Activated naive CD8-positive, alpha-beta T cell treated with anti-CD3 and anti-CD28 coated beads, Interleukin-2, amount 10 ng/mL, durations not matched to agents 7 days and 5 days (primary cell): ENCODE measurements around the gene AK8. TPM values are rescaled to one million over a fixed set of nuclear protein-coding genes. Genes with fewer than 3 reads are reported as not detected.

ENCODE experiments used
- ATAC-seq: fragments of 150-1000 bp; cut with Tn5 transposase; one replicate; pipeline ENCODE4 v1.10.0; 2021; ENCODE audit warnings: low read depth, moderate library complexity
- POLR2A ChIA-PET: fragments of 350-600 bp; sonication (Branson Sonifier 250); formaldehyde crosslinking; loops from one replicate; lab custom pipeline; 2021; ENCODE audit warnings: antibody characterized with exemption; lab: Charles Lee
- DNase-seq: peaks from one replicate; pipeline ENCODE4 v3.0.0; 2021
- H3K27ac Mint-ChIP-seq: one replicate; pipeline ENCODE4 v1.8.0; 2022; ENCODE audit warnings: mild to moderate bottlenecking, mixed read lengths
- H3K27me3 Mint-ChIP-seq: one replicate; pipeline ENCODE4 v1.8.0; 2022; ENCODE audit warnings: mild to moderate bottlenecking, moderate library complexity, mixed read lengths
- H3K36me3 Mint-ChIP-seq: one replicate; pipeline ENCODE4 v1.8.0; 2021; ENCODE audit warnings: mild to moderate bottlenecking, mixed read lengths
- H3K4me1 Mint-ChIP-seq: one replicate; pipeline ENCODE4 v1.8.0; 2021; ENCODE audit warnings: mixed read lengths
- H3K4me3 Mint-ChIP-seq: one replicate; pipeline ENCODE4 v1.8.0; 2022; ENCODE audit warnings: mild to moderate bottlenecking, moderate library complexity, mixed read lengths
- H3K9me3 Mint-ChIP-seq: one replicate; pipeline ENCODE4 v1.8.0; 2021; ENCODE audit warnings: mixed read lengths
- total RNA-seq, 2 experiments: library from RNA; stranded (reverse); gene quantifications; one replicate each; pipeline ENCODE4 v1.2.3, GENCODE V29; 2021

Gene AK8
- total RNA-seq, 2 experiments from 2014 or later: 0.30 TPM; not detected in 1

DNA sequence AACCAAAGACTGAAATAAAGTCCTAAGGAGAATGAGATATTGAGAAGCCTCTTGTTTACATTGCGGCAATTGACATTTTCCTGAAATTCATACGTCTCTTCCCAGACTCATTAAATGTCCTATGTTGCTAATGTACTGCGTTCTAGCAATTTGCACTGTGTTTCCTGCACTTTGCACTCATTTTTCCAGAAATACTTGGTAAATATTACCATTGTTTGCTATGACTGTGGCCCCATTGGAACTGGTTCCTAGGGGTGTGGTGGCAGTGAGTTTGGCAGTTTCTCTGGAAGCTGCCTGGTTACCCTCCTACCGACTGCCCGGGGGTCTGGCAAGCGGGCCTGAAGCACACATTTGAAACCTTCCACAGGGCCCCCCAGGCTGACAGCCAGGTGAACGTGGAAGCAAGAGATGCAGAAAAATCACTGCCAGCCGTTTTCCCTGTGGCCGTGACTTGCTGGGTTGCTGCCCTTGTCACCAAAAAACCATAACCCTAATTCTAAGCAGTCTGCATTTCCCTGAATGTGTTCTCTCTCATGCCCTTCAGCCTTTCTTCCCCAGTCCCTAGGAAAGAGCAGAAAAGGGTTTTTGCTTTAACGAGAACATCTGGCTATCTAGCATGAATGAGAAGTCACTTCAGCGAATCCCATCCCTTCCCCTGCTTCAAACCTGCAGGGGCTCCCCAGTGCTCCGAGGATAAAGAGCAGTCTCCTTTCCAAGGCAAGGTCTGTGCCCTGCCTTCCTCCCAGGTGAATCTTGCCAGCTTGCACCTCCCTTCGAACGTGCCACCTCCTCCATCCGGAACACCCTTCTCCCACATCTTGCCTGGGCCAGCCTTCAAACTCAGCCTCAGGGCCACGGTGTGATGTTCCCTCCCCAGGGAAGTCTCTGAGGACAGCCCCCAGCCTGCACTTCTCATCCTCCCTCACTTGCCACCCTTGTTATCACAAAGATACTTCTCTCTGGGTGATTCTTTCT, 84.2 kb downstream of the AK8 start:
- Mint-ChIP-seq H3K36me3 (no peaks in the 10 kb centered on the region), H3K4me1 (no peaks in the 10 kb centered on the region), H3K27me3 (peaks cover 41% of the 10 kb centered on the region), H3K4me3 (no peak overlapping the region), H3K9me3 (no peaks in the 10 kb centered on the region), H3K27ac (no peak overlapping the region)
- DNase-seq (no peak), ATAC-seq (no peak)
- POLR2A ChIA-PET: no interaction called here

DNA sequence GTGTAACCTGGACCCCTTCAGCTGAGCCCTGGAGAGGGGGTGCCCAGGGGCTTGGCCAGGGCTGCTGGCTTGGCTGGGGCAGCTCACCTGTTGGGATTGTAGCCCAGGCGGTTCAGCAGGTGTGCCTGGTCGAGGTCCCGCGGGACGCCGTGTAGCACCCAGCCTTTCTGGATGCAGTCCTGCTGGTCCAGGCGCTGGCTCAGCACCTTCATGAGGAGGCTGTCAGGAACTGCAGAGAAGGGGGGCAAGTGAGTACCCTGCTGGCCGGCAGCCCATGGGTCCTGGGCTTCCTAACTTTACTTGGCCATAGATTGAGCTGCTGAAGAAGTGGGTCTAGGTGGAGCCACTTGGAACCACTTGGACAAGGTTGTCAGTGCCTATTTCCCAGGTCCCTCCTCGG, 85.5 kb downstream of the AK8 start:
- ATAC-seq (no peak), DNase-seq (no peak)
- Mint-ChIP-seq H3K9me3 (peaks cover 3% of the 10 kb centered on the region), H3K36me3 (peaks cover 2% of the 10 kb centered on the region), H3K4me1 (peaks cover 4% of the 10 kb centered on the region), H3K4me3 (no peak overlapping the region), H3K27me3 (peaks cover 40% of the 10 kb centered on the region), H3K27ac (no peak overlapping the region)
- POLR2A ChIA-PET: no interaction called here

DNA sequence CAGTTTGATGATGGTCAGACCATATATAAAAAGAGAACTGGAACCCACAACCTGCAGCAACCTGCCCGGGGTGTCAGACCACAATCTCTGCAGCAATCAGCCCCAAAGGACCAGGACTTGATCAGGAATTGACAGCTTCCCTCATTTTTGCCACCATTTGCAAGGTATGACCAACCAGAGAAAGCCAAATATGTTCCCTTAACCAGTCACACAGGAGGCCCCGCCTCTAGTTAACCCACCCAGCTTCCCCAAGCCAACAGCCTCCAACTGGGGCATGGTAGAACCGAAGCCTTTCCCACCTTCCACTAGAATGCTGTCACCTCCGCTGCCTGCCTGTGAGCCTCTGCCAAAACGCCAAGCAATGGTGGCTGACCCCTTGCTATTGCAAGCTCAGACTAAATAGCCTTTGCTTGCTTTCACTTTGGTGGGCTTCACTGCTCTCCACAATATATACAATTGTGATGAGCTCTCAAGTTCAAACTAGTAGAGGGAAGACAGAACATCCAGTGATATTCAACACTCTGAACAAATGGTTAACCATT, 86.3 kb downstream of the AK8 start:
- POLR2A ChIA-PET: no interaction called here
- ATAC-seq (no peak), DNase-seq (no peak)
- H3K36me3 Mint-ChIP-seq: peaks cover 2% of the 10 kb centered on the region
- H3K4me1 Mint-ChIP-seq: peaks cover 6% of the 10 kb centered on the region
- H3K9me3 Mint-ChIP-seq: peaks cover 3% of the 10 kb centered on the region
- H3K4me3 Mint-ChIP-seq: no peak overlapping the region
- no peak overlapping the region for H3K27ac Mint-ChIP-seq
- H3K27me3 Mint-ChIP-seq: peaks cover 42% of the 10 kb centered on the region

DNA sequence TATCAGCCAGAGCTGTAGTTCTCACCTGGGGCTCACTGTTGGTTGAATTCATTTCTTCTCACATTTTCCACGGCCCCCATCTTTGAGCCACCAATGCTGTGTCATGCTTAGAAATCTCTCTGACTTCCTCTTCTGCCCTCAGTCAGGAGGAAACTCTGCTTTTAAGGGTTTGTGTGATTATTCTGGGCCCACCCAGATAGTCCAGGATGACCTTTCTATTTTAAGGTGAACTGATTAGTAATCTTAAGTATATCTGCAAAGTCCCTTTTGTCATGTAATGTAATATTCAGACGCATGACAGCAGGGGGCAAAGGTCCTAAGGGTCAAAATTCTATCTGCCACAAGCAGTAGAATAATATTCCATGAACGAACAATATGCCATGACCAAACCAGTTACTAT, 88.4 kb downstream of the AK8 start:
- Mint-ChIP-seq H3K27me3 (peaks cover 40% of the 10 kb centered on the region), H3K4me1 (peaks cover 6% of the 10 kb centered on the region), H3K27ac (no peak overlapping the region), H3K9me3 (peaks cover 3% of the 10 kb centered on the region), H3K36me3 (peaks cover 2% of the 10 kb centered on the region), H3K4me3 (no peak overlapping the region)
- ATAC-seq (no peak), DNase-seq (no peak)
- POLR2A ChIA-PET: no interaction called here

DNA sequence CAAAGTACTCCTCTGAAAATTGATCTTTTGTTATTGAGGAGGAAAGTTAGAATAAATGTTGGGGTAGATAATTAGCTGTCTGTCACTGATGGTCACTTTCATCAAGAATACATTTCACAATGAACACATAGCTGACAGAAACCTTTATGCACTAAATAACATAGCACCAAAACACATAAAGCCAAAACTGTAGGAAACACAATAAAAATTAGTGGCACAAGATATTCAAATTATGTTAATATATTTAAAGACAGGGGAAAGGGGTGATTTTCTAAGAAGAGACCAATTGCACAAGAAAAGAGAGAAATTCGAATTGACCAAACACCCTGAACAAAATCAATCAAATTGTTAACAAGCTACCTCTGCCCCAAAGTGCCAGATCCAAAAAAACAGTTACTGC, 89.7 kb downstream of the AK8 start:
- ATAC-seq: no peak
- POLR2A ChIA-PET: no interaction called here
- H3K27me3 Mint-ChIP-seq: peaks cover 36% of the 10 kb centered on the region

DNA sequence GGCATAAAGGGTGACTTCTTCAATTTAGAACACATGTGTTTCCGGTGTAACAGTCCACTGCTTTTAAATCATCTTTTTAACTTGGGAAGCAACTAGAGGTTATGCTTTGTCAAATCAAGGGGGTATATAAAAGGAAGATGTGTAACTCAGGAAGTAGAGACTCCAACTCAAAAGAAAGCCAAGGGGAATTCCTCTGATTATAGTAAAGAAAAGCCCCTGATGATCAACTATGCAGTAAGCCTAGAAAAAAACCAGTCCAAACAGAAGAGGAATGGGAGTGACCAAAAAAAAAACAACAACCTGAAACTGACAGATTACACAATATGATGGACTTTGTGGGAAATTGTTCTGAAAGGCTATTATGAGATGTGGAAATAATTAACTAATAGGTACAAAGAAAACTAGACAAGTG, 90.3 kb downstream of the AK8 start:
- peaks cover 2% of the 10 kb centered on the region for H3K36me3 Mint-ChIP-seq
- H3K4me1 Mint-ChIP-seq: peaks cover 6% of the 10 kb centered on the region
- ATAC-seq: no peak
- DNase-seq: no peak
- no peak overlapping the region for H3K27ac Mint-ChIP-seq
- H3K9me3 Mint-ChIP-seq: peaks cover 3% of the 10 kb centered on the region
- no peak overlapping the region for H3K4me3 Mint-ChIP-seq
- peaks cover 33% of the 10 kb centered on the region for H3K27me3 Mint-ChIP-seq
- POLR2A ChIA-PET: no interaction called here

More for the DNA sequence above, 89.7 kb downstream of the AK8 start:
- Mint-ChIP-seq H3K36me3 (peaks cover 2% of the 10 kb centered on the region), H3K4me3 (no peak overlapping the region), H3K27ac (no peak overlapping the region), H3K9me3 (peaks cover 3% of the 10 kb centered on the region), H3K4me1 (peaks cover 6% of the 10 kb centered on the region)
- no peak for DNase-seq

DNA sequence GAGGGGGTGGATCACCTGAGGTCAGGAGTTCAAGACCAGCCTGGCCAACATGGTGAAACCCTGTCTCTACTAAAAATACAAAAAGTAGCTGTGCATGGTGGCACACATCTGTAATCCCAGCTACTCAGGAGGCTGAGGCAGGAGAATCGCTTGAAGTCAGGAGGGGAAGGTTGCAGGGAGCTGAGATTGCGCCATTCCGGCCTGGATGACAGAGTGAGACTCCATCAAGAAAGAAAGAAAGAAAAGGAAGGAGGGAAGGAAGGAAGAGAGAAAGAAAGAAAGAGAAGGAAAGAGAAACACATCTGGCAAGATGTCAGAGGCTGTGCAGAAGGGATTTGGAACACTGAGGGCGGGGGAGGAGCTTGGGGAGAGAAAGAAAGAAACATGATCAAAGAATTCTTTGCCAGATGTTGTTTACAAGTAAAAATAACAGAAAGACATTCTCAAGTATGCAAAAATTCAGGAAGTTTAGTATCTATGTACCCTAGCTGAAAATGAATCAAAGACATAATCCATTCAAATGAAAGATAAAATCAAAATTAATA, 93.7 kb downstream of the AK8 start:
- no peak for DNase-seq
- no peak overlapping the region for H3K27ac Mint-ChIP-seq
- H3K36me3 Mint-ChIP-seq: peaks cover 2% of the 10 kb centered on the region
- H3K4me1 Mint-ChIP-seq: peaks cover 18% of the 10 kb centered on the region
- H3K27me3 Mint-ChIP-seq: peaks cover 39% of the 10 kb centered on the region
- ATAC-seq: no peak
- no peak overlapping the region for H3K4me3 Mint-ChIP-seq
- H3K9me3 Mint-ChIP-seq: peaks cover 3% of the 10 kb centered on the region
- POLR2A ChIA-PET: interaction anchor here (0.7 kb wide), 1 partner anchor 14 kb away, joined by 3 read pairs; no protein-coding TSS in a partner anchor

DNA sequence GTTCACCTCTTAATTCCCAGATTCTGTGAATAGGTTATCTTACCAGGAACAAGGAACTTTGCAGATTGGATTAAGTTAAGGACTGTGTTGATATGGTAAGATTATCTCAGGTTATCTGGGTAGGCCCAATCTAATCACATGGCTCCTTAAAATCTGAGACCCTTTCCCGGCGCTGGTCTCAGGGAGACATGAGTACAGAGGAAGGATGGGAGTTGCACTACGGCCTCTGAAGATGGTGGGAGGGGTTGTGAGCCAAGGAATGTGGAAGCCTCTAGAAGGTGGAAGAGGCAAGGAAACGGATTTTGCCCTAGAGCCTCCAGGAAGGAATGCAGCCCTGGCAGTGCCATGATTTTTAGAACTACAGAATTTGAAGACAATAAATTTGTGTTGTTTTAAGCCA, 95.1 kb downstream of the AK8 start:
- Mint-ChIP-seq H3K27me3 (peaks cover 36% of the 10 kb centered on the region), H3K36me3 (no peaks in the 10 kb centered on the region), H3K9me3 (no peaks in the 10 kb centered on the region), H3K4me3 (no peak overlapping the region), H3K27ac (no peak overlapping the region), H3K4me1 (peaks cover 18% of the 10 kb centered on the region)
- no peak for DNase-seq
- no peak for ATAC-seq
- POLR2A ChIA-PET: no interaction called here

DNA sequence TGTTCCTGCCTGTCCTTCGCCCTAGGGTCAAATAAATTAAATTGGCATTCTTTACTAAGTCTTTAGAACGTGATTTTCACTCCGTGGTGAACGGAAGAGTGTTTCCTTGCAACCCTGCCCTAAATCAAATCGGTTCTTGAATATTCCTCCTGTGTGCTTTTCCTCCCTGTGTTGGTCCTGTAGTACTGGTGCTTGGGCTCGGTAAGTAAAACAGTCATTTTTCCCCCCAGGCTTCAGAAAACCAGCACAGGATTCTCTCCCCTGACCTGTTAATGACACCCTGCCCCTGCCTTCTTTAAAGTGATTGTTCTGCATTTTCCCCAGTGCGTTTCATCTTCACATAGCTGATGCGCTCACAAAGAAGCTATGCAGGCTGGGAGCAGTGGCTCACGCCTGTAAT, 96.0 kb downstream of the AK8 start:
- ATAC-seq (no peak), DNase-seq (no peak)
- Mint-ChIP-seq H3K27me3 (peaks cover 32% of the 10 kb centered on the region), H3K27ac (no peak overlapping the region), H3K4me1 (peaks cover 12% of the 10 kb centered on the region), H3K36me3 (no peaks in the 10 kb centered on the region), H3K4me3 (no peak overlapping the region), H3K9me3 (no peaks in the 10 kb centered on the region)
- POLR2A ChIA-PET: no interaction called here

DNA sequence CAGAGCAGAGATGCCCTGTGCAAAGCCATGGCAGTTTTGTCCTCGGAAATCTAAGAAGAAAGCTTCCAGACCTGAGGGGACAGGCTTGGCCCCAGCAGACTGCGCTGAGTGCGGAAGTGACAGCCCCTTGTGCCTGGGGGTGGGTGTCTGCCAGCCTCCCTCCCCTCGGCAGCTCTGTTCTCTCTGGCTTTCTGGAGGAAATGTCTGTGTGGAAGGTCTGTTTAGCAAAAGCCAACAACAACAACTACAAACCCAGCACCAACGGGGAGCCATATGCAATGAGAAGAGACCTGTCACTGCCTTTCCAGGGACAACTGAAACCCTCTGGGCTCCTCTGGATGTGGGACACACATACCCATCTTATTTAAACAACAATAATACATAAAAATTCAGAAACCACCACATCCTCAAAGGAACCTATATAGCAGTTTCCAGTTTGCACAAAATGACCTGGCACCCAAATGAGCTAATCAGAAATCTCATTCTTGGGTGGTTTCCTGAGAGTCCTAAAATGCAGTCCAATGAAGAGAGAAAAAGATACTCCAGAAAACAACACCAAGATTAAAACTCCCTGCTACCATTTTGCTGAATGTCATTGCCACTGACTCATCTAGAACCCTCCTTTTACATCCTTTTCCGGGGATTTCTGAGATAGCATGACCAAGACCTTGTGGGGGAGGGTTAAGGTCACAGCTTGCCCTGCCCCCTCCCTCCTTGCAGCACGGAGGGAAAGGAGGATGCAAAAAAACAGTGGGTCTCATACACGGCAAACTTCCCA, 97.7 kb downstream of the AK8 start:
- POLR2A ChIA-PET: interaction anchor here (0.8 to 1.0 kb wide), 2 partner anchors 11 kb away, joined by 3 read pairs; no protein-coding TSS in a partner anchor
- Mint-ChIP-seq H3K36me3 (no peaks in the 10 kb centered on the region), H3K27me3 (peaks cover 23% of the 10 kb centered on the region), H3K9me3 (no peaks in the 10 kb centered on the region), H3K4me3 (no peak overlapping the region), H3K4me1 (peaks cover 12% of the 10 kb centered on the region), H3K27ac (no peak overlapping the region)
- DNase-seq: no peak
- ATAC-seq: peak; percentile 30

DNA sequence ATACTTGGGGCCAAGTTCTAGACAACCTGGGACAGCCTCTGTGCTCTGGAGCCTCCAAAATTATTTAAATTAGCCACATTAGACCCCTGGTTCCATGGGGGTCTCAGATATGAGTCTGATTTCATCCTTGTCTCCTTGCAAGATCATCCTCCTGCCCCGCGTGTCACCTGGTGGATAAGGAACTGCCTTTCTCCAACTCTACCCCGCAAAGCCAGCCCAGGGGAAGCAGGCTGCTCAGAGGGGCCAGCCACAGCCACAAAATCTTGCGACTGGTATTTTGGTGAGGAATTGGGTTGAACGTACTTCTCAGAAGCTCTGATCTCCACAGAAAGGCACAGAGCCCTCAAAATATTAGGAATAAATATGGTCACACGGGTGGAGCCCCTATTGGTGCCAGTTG, 101.2 kb downstream of the AK8 start:
- Mint-ChIP-seq H3K27me3 (peaks cover 9% of the 10 kb centered on the region), H3K36me3 (peaks cover 8% of the 10 kb centered on the region), H3K9me3 (no peaks in the 10 kb centered on the region), H3K27ac (no peak overlapping the region), H3K4me1 (peaks cover 25% of the 10 kb centered on the region), H3K4me3 (no peak overlapping the region)
- no peak for DNase-seq
- POLR2A ChIA-PET: no interaction called here
- no peak for ATAC-seq

DNA sequence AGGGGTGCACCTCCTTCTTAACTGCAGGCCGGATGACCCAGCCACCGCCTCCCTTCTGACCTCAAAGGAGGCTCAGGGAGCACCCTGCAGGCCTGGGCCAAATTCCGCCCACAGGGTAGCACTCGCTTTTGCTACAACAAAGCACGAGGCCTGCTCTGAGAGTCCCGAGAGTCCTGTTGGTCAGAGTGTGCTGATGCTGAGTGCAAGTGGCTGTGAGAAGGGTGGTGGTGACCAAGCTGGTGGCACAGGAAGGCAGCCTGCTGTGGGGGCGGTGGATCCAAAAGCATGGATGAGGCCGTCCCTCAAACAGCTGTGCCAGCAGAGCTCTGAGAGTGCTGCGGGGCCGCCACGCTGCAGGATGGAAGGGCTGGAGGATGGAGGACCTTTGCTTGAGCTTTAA, 101.8 kb downstream of the AK8 start:
- no peak overlapping the region for H3K27ac Mint-ChIP-seq
- peaks cover 25% of the 10 kb centered on the region for H3K4me1 Mint-ChIP-seq
- POLR2A ChIA-PET: no interaction called here
- H3K36me3 Mint-ChIP-seq: peaks cover 12% of the 10 kb centered on the region
- DNase-seq: no peak
- ATAC-seq: no peak
- H3K4me3 Mint-ChIP-seq: no peak overlapping the region
- peaks cover 5% of the 10 kb centered on the region for H3K27me3 Mint-ChIP-seq
- H3K9me3 Mint-ChIP-seq: no peaks in the 10 kb centered on the region

DNA sequence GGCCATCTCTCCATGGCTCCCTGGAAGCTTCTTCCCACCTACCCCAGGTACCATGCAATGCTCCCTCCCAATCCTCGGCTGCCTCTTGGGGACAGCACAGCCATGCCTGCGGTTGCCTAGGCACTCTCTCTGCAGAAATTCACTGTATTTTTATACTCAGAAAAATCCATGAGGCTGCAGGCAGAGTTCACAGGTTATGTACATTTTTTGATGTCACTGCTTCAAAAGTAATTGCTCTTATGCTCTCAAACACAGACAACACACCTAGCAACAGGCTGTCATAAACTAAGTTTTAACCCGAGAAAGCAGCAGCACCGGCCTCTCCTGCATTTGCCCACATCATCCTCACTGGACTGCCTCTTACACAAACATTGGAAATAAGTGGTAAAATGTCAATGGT, 102.4 kb downstream of the AK8 start:
- ATAC-seq (no peak), DNase-seq (no peak)
- peaks cover 12% of the 10 kb centered on the region for H3K36me3 Mint-ChIP-seq
- POLR2A ChIA-PET: no interaction called here
- H3K27me3 Mint-ChIP-seq: peaks cover 5% of the 10 kb centered on the region
- H3K4me3 Mint-ChIP-seq: no peak overlapping the region
- no peak overlapping the region for H3K27ac Mint-ChIP-seq
- H3K9me3 Mint-ChIP-seq: no peaks in the 10 kb centered on the region
- H3K4me1 Mint-ChIP-seq: peaks cover 24% of the 10 kb centered on the region
